PC-3 (cell line): ENCODE data around the gene DHDDS.

Experiments used
- CTCF ChIP-seq: fragments of 300-600 bp; sonication (generic); conservative IDR thresholded peaks from 2 replicates; pipeline ENCODE4 v1.5.1; 2017; ENCODE audit warnings: antibody characterized with exemption, low read depth, mild to moderate bottlenecking, low read length
- EZH2 ChIP-seq: fragments of 300-600 bp; sonication (generic); IDR thresholded peaks from one replicate; pipeline ENCODE4 v1.6.1; 2017; ENCODE audit warnings: antibody characterized with exemption, mild to moderate bottlenecking, low read length; ENCODE audit not compliant: unreplicated experiment

- TF ChIP-seq CTCF (0 out of 2 replicates have a peak, but pooled peaks have one; percentile 23), EZH2 (no peak)
These were observed 36.4 kb upstream of the DHDDS start for GRCh38 chr1:26395754-26396153.
